HCT116 (cell line): Measurements from ENCODE around the gene KANK4.

Experiments
- CTCF ChIP-seq, 3 experiments: fragments of 200-600 bp in 1 of 3; sonication (generic) in 1 of 3; IDR thresholded peaks in 2 of 3; conservative IDR thresholded peaks in 1 of 3; 2 replicates each; pipeline ENCODE4 v1.5.1; 2012 to 2017; ENCODE audit warnings: low read depth in 2 of 3, low read length in 2 of 3, antibody characterized with exemption in 1 of 3, borderline replicate concordance in 1 of 3, control low read depth in 1 of 3, mild to moderate bottlenecking in 1 of 3, mixed read lengths in 1 of 3, mixed run types in 1 of 3, moderate library complexity in 1 of 3; ENCODE audit not compliant: insufficient read depth in 1 of 3
- MAX ChIP-seq: IDR thresholded peaks from 2 replicates; pipeline ENCODE4 v1.6.1; 2012
- POLR2A ChIP-seq: IDR thresholded peaks from 2 replicates; pipeline ENCODE4 v1.7.0; 2011; ENCODE audit warnings: borderline replicate concordance; ENCODE audit not compliant: insufficient read depth, insufficient read length; ENCODE audit errors: extremely low read depth
- RAD21 ChIP-seq: IDR thresholded peaks from 2 replicates; pipeline ENCODE4 v1.6.1; 2012; ENCODE audit warnings: low read depth, mild to moderate bottlenecking
- ZFX ChIP-seq: fragments of 450-650 bp; IDR thresholded peaks from 2 replicates; pipeline ENCODE4 v1.6.1; 2017

GRCh38 chr1:62229468-62229867, 89.8 kb downstream of the KANK4 start:
- TF ChIP-seq CTCF (IDR thresholded peaks at IDR 0.05 in 2 of 3, conservative IDR thresholded peaks at IDR 0.05 in 1 of 3; ENCODE audit: borderline replicate concordance in 1 of 3, insufficient read depth in 1 of 3, low read depth in 2 of 3, low read length in 2 of 3) (no peak), RAD21 (no peak), MAX (no peak), POLR2A (no peak), ZFX (no peak)
